Activated CD8-positive, alpha-beta T cell treated with anti-CD3 and anti-CD28 coated beads for 36 hours (primary cell): Measurements from ENCODE around the gene PTGFR. TPM values are rescaled to one million over a fixed set of nuclear protein-coding genes. Genes with fewer than 3 reads are reported as not detected.

Experiments
- total RNA-seq, 2 experiments: library from RNA; stranded (reverse); gene quantifications; one replicate each; pipeline ENCODE4 v1.2.3, GENCODE V29; 2021

The PTGFR gene
- total RNA-seq, 2 experiments from 2014 or later, result not detected

Other genes with a start within 250 kb of the PTGFR start
- 10 to 100 TPM; 22.4 to 22.5 TPM for gene IFI44L, start 129.5 kb downstream of the PTGFR start, total RNA-seq
- gene IFI44, start 158.9 kb downstream of the PTGFR start, total RNA-seq, result 10 to 100 TPM; 37.2 to 38.4 TPM